GM18870 (cell line): ENCODE measurements around the gene CIAPIN1.

Experiments
- ATAC-seq: cut with Tn5 transposase; IDR thresholded peaks from one replicate; pipeline ENCODE4 v1.9.1; 2021; ENCODE audit warnings: moderate library complexity; ENCODE audit not compliant: unreplicated experiment

CIAPIN1 gene

GRCh38 chr16:57476546-57477410, 29.6 kb upstream of the CIAPIN1 start:
- no peak for ATAC-seq

- peak; percentile 73 for ATAC-seq
These were observed 28.6 kb upstream of the CIAPIN1 start for GRCh38 chr16:57475711-57476339.

GRCh38 chr16:57474671-57475661, 27.8 kb upstream of the CIAPIN1 start:
- ATAC-seq = no peak

- no peak for ATAC-seq
These were observed 26.7 kb upstream of the CIAPIN1 start for GRCh38 chr16:57473906-57474305.

GRCh38 chr16:57473176-57473840, 26.1 kb upstream of the CIAPIN1 start:
- no peak for ATAC-seq

- no peak for ATAC-seq
These were observed 25.5 kb upstream of the CIAPIN1 start for GRCh38 chr16:57472665-57473060.

- no peak for ATAC-seq
These were observed 24.9 kb upstream of the CIAPIN1 start for GRCh38 chr16:57471852-57472664.

- ATAC-seq = no peak
These were observed 24.0 kb upstream of the CIAPIN1 start for GRCh38 chr16:57471209-57471608.

GRCh38 chr16:57470711-57471110, 23.5 kb upstream of the CIAPIN1 start:
- ATAC-seq = no peak

GRCh38 chr16:57469917-57470470, 22.8 kb upstream of the CIAPIN1 start:
- no peak for ATAC-seq

GRCh38 chr16:57469046-57469445, 21.9 kb upstream of the CIAPIN1 start:
- no peak for ATAC-seq

GRCh38 chr16:57468346-57468745, 21.2 kb upstream of the CIAPIN1 start:
- no peak for ATAC-seq

- ATAC-seq = no peak
These were observed 17.3 kb upstream of the CIAPIN1 start for GRCh38 chr16:57464523-57464922.

- no peak for ATAC-seq
These were observed 15.8 kb upstream of the CIAPIN1 start for GRCh38 chr16:57462978-57463362.

- no peak for ATAC-seq
These were observed 15.2 kb upstream of the CIAPIN1 start, which contains the start of gene POLR2C for GRCh38 chr16:57462209-57462977. TSS of gene POLR2C (plus strand) at chr16:57462679. CDS start at chr16:57462725, 46 bp downstream.

GRCh38 chr16:57452021-57452420, 4.8 kb upstream of the CIAPIN1 start:
- no peak for ATAC-seq

- ATAC-seq = peak; percentile 23
These were observed 527 bp downstream of the CIAPIN1 start for GRCh38 chr16:57446531-57447185.

- no peak for ATAC-seq
These were observed 1.7 kb downstream of the CIAPIN1 start for GRCh38 chr16:57445510-57445909.
